Gastroesophageal sphincter (tissue), 3 donors: Measurements from ENCODE around the gene POP4.

Source experiments
- EP300 ChIP-seq: sonication (generic); formaldehyde crosslinking; IDR thresholded peaks from one replicate; pipeline ENCODE4 v1.6.1; 2017; ENCODE audit warnings: antibody characterized with exemption, mild to moderate bottlenecking
- POLR2A ChIP-seq, 2 donors: fragments of 450-650 bp; IDR thresholded peaks; one replicate each; pipeline ENCODE4 v1.6.1; 2017; ENCODE audit warnings: antibody characterized with exemption in 2 of 2, mild to moderate bottlenecking in 2 of 2, moderate library complexity in 1 of 2
- POLR2AphosphoS5 ChIP-seq: sonication (generic); formaldehyde crosslinking; IDR thresholded peaks from one replicate; pipeline ENCODE4 v1.6.1; 2017; ENCODE audit warnings: antibody characterized with exemption
- TF ChIP-seq, protein P1 (sequence below), 4 experiments: fragments of 200-600 bp in 2 of 4; fragments of 450-650 bp in 2 of 4; sonication (generic) in 1 of 4; IDR thresholded peaks; one replicate each; pipeline ENCODE4 v1.5.1; 2017 to 2019; ENCODE audit warnings: antibody characterized with exemption in 4 of 4, mild to moderate bottlenecking in 2 of 4, moderate library complexity in 2 of 4

DNA sequence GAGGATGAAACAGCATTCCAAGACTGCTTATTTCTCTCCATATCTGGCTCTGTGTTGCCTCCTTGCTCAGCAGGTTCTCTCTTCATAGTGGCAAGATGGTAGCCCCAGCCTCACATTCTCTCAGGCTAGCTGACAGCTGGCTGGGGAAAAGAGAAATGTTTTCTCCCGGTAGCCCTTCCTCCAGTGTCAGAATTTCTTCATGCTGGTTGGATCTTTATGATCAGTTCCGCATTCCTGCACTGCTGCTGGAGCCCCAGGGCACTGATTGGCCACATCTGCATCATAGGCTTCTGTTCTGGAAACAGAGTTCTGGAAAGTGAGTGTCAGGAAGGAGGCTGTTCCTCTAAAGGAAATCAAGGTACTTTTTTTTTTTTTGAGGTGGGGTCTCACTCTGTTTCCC, 24.6 kb downstream of the POP4 start:
- no peak for TF ChIP-seq POLR2A (IDR thresholded peaks at IDR 0.05)
- TF ChIP-seq, protein P1, sequence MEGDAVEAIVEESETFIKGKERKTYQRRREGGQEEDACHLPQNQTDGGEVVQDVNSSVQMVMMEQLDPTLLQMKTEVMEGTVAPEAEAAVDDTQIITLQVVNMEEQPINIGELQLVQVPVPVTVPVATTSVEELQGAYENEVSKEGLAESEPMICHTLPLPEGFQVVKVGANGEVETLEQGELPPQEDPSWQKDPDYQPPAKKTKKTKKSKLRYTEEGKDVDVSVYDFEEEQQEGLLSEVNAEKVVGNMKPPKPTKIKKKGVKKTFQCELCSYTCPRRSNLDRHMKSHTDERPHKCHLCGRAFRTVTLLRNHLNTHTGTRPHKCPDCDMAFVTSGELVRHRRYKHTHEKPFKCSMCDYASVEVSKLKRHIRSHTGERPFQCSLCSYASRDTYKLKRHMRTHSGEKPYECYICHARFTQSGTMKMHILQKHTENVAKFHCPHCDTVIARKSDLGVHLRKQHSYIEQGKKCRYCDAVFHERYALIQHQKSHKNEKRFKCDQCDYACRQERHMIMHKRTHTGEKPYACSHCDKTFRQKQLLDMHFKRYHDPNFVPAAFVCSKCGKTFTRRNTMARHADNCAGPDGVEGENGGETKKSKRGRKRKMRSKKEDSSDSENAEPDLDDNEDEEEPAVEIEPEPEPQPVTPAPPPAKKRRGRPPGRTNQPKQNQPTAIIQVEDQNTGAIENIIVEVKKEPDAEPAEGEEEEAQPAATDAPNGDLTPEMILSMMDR (IDR thresholded peaks at IDR 0.05) = no peak
- TF ChIP-seq POLR2AphosphoS5 = no peak
- no peak for TF ChIP-seq EP300
